GM18873 (cell line): Measurements from ENCODE around the gene CCDC51.

Experiments
- ATAC-seq: cut with Tn5 transposase; IDR thresholded peaks from one replicate; pipeline ENCODE4 v1.9.1; 2021; ENCODE audit warnings: mild to moderate bottlenecking, moderate library complexity, moderate number of reproducible peaks; ENCODE audit not compliant: unreplicated experiment, low FRiP score

Gene CCDC51

DNA sequence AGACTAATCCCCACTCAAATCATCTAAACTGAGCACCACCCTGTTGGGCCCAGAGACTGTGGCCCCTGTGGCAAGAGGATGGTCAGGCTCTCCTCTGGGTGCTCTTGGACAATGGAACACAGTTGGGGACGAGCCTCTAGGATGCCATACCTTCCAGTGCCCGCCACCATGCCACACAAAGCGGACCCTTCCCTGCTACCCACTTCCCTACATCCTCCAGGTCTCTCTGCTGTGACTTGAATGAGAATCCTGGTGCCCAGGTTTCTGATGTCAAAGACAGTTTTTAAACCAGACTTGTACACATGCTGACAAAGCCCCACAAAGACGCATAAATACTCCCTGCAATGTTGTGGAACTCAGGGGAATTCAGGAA is 4.7 kb downstream of the CCDC51 start:
- ATAC-seq = no peak

DNA sequence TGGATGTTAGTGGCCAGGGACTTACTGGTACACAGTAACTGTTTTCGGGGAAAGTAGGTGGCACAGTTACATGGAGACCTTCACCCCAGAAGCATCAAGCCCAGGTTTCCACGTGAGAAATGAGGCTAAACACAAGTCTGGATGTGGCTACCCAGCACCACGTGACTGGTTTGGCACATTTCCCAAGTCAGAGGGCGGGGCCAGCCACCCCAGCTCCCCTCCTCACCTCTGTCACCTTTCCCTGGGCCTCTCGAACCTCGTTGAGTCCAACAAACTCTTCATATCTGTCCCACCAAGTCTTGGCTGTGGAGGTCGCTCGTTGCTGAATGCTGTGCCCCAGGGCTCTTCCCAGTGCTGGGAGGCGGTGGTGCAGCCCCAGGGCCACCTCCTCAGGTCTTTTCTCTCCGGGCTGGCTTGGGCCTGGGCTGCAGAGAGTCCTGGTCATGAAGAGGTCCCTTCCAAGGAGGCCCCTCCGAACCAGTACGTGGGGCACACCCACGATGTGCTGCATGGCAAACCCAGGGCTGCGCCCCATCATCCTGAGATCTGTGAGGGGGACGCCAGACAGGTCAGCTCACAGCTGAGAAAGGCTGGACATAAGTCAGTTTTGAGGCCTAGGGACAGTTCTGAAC is 5.2 kb downstream of the CCDC51 start:
- no peak for ATAC-seq

DNA sequence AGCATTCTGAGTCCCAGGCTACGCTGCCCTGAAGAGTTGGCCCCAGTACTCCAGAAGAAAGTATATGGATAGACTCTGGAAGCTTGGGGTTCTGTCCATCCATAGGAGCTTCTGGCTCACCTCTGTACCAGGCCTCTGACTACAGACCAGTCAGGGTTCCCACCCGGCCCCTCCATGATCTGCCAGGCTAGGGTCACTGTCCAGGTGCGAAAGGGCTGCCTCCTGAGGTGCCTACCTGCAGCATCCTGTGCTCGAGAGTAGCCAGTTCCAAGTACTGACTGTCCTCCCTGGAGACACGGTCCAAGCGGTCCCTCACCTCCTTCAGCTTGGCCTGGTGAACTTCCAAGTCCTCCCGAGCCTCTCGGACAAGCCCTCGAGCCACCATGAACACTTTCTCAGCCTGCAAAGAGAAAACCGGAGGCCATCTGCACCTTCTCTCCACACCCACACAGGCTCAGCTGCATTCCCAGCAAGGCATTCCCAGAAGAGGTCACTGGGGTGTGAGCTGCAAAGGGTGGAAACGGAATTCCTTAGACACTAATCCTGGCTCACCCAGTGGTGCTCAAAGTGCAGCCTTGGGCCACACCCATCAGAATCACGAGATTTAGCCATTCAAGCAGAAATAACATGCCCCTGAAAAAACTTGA is 6.3 kb downstream of the CCDC51 start:
- ATAC-seq = no peak

DNA sequence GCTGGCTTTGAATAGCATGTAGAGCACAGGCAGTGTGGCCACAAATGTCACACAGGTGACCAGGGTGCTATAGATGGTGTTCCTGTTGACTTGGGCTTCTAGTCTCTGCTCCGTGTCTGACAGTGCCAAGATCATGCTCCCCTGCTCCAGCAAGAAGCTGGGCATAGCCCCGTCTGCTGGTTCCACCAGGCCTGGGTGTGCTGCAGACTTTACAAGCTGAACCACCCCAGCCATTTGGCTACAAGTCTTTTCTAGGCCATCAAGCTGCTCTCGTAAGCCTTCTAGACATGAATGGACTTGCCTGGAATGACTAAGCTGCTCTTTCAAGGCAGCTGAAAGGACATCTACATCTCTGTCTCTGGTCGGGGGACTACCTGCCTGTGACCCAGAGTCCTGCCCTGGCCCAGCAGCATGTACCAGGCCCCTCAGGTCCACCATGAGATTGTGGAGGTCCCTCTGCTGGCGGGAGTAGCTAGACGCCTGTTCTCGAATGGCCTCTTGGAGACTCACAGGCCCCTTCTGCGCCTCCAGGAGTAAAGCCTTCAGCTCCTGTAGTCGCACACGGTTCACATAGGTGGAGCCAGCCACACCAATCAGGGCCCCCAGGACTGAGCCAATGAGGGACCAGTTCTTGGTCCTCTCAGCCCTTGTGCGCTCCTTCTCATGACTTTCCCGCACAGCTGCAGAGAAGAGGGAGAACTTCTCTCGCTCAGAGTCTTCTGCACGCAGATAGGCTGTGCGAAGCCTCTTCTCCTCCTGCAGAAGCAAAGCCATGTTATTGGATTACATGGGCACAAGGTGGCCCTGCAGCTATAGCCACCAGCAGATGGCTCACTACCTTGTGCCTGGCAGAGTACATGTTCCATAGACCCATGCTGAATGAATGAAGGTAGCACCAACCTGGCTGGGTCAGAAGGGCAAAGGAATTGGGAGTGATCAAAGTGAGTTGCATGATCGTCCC is 7.2 kb downstream of the CCDC51 start:
- no peak for ATAC-seq

DNA sequence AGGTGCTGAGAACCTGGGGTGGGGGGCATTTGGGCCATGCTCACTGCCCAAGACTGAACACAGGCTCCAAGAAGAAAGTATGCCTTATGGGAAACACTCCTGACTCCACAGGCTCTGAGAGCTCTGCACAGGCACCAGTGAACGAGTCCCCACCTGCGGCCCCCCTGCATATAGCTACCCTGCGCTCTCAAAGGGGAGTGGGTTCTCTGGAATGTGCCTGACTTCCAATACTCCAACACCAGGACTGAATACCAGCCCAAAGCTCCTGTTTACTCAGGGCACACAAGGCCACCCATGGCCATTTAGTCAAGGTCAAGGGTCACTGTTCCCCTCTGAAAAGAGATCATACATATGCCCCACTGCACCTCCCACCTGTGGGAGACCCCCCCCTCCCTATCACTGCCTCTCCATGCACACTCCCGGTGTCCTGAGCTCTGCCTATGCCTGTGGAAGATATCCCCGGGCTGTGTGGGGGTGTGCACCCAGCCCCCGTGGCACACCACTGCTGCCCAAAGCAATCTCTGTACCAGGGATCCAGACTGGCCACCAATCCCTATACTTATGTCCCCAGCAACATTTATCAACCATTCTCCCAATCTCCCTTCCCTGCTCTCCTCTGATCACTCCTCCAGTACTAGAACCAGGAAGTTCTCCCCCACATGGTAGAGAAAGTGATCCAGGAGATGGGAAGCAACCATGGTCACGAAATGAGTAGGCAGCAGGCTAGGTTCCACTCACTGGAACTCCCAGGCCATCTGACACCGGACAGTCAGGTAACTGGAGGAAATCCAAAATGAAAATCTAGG is 8.5 kb downstream of the CCDC51 start:
- ATAC-seq = no peak

DNA sequence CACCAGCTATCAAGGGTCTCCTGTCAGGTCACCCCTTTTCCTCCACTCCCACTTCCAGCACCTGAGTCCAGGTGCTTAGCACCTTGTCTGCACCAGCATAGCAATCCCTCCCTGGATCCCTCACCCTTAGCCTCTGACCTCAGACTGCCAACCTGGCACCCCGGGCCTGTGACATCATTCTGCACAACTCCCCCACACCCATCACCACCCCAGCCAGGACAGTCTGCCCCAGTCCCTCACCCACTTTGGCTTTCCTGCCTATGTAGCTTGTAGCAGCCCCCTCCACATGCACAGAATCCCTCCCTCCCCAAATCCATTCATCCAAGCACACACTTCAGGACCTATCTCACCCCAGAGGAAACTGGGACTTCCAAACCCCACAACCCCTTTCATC is 9.2 kb downstream of the CCDC51 start:
- no peak for ATAC-seq

DNA sequence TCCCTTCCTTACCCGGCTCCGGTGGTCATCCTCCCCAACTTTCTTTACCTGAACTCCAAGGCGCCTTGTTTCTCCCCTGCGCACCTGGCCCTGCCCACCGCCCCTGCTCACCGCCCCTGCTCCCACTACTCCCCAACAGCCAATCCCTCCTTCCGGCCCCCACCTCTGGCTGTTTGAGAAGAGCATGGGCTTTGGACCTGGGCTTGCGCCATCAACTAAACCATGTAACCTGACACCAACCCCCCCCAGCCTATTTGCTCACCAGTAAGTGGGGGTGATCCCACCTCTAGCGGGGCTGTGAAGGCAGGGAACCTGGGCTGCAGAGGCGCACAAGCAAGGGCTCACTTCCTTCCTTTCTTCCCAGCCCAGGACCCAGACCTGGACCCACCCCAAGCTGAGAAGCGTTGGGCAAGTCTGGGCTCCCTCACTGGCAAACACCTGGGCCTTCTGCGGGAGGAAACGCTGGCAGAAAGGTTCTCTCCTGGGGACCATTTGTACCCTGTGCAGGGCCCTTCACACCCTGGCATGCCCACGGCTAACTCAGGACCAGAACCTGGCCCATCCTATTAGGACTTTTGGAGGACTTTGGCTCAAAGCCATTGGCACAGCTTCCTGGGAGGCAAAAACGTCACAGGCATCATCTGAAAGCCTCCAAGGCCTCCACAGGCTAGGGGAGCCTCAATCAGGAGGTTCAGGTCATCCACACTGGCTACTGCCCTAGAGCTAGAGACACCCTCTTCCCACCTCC is 9.8 kb downstream of the CCDC51 start, which contains the start of gene PLXNB1:
PLXNB1 (minus strand) TSS at position 127 of the 748 bp plus-strand sequence. CDS start 5,475 bp downstream, outside the sequence.
- no peak for ATAC-seq

DNA sequence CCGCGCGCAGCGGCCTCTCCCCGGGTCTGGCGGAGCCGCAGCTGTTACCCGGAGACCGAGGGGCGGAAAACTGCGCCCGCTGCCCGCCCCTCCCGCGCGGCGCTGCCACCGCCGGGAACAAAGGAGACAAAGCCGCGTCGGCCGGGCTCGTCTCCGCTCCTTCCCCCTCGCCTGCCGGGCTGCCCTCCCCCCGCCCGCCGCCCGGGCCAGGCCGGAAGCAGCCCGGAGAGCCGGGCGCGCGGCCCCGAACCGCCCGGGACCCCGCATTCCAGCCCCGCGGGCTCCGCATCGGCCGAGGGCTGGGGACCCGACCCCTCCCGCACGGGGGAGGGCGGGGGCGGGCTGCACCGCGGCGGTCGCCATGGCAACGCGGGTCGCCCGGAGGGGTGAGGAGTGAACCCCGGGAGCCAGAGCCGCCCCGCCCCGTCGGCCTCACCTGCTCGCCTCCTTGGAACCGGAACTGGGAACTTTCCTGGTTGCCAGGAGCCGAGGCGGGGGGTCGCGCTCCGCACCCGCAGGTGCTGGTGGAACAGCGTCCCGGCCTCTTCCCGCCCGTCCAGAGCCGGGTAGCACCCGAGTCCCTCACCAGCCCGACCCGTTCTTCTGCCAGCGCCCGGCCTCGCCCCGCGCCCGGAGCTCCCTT is 10.5 kb downstream of the CCDC51 start:
- no peak for ATAC-seq

DNA sequence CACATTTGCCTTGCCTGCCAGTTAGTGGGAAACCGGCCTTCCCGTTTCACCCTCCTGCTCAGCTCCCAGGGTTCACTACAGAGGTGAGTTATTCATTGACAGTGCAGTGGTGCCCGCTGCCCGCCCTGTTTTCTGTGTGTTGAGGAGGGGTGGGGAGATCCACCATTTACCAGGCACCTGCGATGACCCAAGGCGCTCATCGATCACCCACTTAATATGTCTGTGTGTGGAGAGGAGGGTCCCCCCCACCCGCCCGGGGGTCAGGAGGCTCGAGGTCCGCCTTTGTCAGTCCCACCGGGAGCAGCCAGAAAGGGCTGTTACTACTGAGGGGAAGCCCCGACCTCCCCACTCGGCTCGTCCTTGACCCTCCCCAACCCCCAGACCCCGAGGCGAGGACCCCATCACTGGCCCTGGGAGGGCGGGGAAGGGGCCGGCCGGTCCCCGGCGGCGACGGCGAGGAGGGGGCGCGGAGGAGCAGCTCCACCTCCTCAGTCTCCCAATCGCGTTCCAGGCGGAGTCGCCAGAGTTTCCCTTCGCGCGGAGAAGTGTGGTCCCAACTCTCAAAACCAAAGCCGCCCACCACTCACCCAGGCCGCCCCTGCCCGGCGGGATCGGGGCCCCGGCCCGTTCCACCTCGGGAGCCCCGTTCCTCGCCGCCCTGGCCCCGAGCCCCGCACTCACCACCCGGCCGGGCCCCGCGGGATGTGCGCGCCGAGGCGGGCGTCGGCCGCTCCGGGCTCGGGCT is 11.2 kb downstream of the CCDC51 start:
- no peak for ATAC-seq

DNA sequence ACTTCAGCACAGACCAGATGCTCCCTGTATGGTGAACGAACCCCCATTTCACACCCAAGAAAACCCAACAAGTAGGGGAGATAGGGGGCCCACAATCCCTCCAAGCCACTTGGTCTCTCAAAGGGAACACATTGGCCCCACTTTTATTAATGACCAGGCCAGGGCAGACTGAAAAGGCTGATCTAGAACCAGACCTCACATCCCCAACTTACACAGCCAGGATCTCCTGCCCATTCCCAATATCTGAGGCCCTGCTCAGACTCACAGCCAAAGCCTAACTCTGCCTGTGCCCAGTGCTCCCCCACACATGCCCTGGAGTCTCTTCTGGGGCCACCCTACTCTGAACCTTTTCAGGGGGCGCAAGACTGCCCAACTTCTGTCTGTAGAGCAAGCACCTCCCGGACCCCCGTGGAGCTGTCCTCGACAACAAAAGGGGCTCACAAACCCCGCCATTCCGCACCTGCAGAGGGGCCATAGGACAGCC is 11.8 kb downstream of the CCDC51 start:
- no peak for ATAC-seq

DNA sequence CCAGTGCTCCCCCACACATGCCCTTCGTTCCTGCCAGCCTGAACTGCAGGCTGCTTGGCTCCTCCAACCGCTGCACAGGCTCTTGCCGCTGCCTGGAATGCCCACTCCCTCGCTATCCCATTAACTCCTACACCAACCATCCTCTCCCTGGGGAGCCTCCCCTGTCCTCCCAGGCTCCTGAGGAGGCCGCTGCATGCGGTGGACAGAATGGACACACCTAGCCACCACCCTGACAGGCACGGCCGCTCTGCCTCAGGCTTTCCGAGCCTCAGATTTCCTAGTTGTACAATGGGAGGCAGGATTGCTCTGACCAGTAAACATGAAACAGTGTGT is 12.3 kb downstream of the CCDC51 start:
- ATAC-seq = no peak

DNA sequence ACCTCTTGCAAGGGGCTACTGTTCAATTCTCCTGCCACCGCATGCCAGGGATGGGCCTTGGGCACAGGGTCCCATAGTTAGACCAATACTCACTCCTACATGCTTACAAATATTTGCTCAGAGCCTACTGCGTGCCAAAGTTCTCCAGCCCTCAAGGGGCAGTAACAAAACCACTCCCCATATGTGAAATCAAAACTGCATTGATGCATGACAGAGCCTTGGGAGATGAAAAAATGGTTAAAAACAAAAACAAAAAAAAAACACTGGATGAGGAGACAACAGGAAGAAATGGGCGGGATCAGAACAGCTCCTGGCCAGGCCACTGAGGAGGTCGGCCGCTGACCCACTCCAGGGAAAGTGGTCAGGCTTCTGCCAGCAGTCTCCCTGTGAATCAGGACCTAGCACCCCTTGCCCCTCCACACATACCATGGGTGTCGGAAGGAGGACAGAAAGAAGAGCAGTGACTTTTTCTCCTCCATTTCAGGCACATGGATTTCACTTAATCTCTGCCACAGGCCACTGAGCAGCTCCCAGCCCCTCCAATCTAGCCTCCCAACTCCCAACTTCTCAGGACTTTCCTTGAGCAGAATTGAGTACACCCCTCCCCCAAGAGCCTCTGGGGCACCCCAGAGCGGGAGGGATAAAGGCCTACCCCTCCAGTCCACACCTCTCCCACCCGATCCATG is 12.8 kb downstream of the CCDC51 start:
- no peak for ATAC-seq

DNA sequence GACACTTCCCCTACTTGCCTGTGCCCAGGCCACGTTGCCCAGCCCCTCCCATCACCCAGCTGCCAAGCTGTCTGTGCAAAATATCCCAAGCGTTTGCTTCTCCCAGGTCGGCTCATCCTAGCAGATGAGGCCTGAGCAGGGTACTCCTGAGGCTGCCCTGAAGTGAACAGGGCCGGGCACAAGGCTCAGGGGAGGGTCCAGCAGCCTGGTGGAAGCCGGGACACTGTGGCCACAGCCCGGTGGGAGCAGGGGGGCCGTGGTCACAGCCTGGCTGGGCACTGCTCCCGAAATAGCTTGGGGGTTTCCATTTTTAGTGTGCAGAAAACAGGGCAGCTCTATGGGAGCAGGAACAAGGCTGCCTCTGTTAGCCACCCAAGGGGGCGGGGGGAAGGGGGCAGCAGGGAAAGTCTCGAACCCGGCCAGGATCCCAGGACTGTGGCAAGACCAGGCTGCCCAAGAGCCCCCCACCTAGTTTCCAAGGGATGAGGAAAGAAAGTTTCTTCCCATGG is 13.5 kb downstream of the CCDC51 start:
- ATAC-seq = no peak

DNA sequence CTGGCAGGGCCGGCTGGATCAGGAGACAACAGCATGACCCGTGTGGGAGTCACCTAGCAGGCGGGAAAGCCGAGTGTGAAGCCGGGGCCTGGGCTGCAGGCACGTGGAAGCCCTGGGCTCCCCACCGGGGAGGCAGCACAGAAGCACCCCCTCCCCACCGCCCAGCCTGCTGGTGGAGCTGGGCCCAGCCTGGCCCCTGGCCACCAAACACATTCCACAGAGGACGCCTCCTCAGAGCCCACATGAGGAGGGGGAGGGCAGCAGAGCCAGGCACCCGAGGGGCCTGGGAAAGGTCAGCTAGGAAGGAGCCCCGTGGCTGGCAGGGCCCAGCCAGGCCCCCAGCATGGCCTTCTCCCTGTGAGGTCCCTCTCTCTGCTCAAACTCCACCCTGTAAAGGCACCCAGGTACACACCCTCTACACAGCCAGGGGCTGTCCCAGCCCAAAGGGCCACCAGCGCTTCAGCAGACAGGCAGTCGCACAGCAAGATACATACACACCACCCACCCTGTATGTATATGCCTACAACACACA is 14.6 kb downstream of the CCDC51 start:
- ATAC-seq = no peak

DNA sequence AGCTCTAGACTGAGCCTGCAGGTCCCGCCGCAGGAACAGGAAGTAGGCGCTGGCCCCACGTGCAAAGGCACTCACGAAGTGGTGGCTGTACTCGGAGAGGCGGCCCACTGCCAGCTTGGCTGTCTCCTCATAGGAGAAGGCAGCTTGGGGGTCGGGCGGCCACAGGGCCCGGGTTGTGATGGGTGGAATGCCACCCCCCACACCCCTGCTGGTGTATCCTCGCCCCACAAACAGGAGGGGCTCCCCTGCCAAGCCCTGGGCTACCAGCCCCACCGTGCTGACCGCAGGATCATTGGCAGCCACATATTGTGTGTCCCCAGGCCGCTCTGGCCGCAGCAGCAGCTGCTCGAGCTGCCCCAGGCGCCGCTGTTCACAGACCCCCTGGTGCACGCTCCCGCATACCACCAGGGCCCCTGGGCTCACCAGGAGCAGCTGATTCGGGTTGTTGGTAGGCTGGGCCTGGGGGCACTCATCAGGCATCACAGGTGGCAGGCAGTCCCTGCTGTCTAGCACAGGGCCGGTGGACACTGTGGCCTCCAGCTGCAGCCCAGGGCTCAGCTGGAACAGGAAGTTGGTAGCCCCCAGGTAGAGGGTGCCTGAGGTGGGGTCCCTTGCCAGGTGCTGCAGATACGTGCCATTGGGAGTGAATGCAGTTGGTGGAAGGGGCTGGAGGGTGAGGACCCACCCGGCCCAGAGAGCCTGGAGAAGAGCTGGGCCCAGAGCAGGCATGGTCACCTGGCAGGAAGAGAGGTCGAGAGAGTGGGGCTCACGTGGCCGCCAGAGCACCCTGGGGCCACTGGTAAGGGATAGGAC is 15.8 kb downstream of the CCDC51 start:
- ATAC-seq = no peak

DNA sequence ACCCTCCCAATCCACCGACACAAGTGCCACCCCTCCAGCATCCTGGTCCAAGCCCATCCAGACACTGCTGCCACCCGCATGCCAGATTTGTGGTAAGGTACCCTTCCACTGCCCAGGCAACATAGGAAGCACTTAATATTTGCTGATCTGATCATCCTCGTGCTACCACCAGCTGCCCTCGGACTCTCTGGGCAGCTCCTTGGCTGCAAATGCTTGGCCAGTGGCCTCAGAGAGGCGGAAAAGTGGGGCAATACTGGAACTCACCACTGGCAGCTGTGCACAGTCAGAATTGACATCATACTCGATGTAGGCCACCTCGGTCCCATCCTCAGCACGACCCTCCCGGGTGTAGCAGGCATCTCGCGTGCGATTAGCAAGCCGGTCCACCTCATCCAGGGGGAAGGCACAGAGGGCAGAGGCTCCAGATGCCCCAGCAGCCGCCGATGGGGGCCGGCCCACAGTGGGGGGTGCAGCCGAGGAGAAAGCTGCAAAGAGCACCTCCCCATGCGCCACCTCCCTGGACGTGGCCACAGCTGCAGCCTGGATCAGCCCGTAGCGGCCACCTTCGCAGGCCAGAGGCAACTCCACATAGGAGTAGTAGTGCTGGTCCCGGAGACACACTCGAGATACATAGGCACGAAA is 16.6 kb downstream of the CCDC51 start:
- no peak for ATAC-seq
